Hindlimb muscle (tissue), 1 donor: Measurements from ENCODE around the gene PARD3. TPM values are rescaled to one million over a fixed set of nuclear protein-coding genes. Genes with fewer than 3 reads are reported as not detected.
"Not testable (repeated sequence)": the region's sequence is repeated elsewhere in the genome, so short reads cannot be mapped to it uniquely, and the experiment has no call there.

Source experiments
- DNase-seq: peaks from one replicate; pipeline ENCODE4 v3.0.0-alpha.2; 2013
- polyA plus RNA-seq: library from polyadenylated mRNA; unstranded; fragments of 120-200 nt; gene quantifications from one replicate; pipeline ENCODE4 v1.2.1, GENCODE V29; 2013; ENCODE audit not compliant: insufficient read length

PARD3 gene
- polyA plus RNA-seq, 1 donor = 40.7 TPM

DNA sequence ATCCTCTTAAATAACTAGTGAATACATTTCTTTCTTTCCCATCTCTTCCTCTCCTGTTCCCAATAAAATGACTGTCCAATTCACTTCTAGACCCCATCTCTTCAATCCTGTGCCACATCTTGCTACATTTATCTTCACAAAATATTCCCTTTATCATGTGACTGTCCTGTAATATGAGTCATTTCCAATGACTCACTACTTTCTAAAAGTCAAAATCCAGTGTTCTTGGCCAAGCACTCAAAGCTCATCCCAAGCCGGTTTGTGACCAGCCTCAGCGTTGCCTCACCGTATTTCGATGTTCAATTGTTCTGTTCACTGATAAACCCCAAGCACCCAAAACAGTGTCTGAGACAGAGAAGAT is 104.7 kb downstream of the PARD3 start:
- DNase-seq = no peak

DNA sequence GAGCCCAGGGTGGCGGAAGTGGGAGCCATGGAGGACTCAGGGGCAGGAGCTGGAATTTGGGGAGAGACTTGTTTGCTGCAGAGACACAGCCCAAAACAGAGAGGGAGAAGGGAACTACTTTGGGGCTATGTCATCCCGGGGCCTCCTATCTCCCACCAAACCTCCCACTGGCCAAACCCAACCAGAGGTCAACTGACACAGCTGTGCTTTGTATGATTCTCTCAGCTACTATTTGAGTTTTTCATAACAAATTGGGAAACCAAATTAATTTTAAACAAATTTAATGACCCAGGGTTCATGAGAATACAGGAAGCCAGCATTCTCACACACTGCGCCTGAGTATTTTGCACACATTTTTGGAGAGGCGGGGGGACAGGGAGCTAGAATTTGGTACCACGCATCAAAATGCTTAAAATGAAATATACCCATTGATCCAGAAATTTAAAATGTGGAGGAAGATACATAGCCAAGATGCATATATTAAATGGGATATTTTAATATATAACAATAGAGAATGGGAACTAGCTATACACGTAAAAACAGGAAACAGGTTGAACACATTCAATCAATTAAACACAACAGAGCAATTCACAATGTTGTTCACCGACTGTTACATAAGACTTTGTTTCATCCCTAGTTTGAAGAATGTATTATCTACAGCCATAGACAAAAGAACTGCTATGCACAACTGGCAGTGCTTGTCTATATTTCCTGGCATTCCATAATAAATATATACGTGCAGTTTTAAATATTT is 105.3 kb downstream of the PARD3 start:
- DNase-seq = no peak

DNA sequence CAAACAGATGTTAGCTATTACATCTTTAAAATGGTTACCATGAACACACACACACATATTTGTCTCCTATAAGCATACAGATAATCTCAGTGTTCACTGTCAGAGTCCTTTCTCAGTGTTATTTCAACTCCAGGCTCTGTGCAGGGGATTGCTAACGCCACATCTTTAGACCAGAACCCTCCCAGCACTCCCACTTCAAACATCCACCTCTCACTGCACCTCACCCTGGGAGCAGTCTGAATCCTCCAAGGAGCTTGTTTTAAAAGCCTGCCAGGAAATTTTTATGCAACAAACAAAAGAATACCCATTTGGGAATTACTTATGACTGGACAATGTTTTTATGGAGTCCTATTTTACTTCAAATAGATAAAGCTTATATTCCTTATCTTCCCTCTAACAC is 107.4 kb downstream of the PARD3 start:
- DNase-seq = no peak

DNA sequence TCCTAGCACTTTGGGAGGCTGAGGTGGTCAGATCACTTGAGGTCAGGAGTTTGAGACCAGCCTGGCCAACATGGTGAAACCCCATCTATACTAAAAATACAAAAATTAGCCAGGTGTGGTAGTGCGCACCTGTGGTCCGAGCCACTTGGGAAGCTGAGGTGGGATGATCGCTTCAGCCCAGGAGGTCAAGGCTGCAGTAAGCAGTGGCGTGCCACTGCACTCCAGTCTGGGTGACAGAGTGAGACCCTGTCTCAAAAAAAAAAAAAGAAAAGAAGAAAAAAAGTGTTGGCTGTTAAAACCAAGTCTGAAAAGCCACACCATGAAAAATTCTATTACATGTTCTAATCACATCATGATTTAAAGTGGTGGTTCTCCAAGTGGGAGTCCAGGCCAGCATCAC is 108.1 kb downstream of the PARD3 start:
- not testable (repeated sequence) for DNase-seq

DNA sequence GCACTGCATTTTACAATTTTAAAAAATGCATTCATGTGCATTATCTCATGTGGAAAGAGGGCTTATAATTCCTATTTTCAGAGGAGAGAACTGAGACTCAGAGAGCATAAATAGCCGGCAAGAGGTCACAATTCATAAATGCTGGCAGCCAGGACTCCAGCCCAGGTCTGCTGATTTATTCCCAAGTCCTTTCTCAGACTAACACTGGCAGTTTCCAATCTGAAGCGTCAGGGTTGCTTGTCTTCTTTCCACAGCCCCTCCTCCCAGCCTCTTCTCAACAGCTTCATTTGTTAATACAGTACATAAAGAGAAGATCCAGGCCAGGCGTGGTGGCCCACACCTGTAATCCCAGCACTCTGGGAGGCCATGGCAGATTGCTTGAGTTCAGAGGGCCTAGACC is 108.9 kb downstream of the PARD3 start:
- DNase-seq = no peak

DNA sequence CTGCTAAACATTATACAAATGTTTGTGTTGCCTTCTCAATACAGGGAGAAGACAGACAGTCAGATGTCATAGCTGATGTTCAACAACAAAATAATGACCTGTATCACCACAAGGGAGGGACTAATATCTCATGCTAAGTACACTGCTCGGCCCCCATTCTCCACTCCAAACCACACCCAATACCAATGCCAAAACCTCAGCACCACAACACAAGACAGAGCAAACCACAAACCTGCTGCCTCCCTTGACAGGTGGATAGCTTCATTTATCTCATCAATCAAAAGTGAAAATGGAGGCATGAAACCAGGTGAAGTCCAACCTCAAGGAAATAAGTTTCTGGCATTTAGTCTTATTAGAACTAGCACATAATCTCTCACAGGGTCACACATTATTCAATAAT is 109.5 kb downstream of the PARD3 start:
- DNase-seq = no peak

DNA sequence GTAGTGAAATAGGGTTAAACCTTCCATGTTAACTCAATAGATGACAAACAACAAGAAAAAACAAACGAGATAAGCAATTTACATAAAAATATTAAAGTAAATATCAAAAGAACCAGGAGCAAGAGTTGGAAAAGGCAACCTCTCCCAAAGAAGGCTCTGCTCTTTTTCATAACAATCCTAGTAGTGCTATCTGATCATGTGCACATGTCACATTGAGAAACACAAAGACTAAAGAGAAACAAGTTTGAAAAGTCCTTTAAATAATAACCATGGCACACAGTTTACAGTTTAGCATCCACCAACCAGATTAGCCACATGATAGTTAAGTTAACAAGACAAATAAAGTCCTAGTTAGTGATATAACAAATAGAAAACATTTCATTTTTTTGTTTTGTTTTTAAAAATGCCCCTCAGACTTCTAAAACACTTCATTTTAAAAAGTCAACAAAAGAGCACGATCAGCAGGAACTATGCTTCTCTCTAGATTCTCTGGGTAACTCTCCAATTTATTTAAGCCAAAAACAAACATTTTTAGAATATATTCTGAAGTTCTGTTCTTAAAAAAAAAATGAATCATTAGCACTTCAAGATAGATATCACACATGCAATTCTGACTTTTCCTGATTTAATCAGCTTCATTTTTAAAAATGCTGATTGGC is 110.4 kb downstream of the PARD3 start:
- DNase-seq = no peak

DNA sequence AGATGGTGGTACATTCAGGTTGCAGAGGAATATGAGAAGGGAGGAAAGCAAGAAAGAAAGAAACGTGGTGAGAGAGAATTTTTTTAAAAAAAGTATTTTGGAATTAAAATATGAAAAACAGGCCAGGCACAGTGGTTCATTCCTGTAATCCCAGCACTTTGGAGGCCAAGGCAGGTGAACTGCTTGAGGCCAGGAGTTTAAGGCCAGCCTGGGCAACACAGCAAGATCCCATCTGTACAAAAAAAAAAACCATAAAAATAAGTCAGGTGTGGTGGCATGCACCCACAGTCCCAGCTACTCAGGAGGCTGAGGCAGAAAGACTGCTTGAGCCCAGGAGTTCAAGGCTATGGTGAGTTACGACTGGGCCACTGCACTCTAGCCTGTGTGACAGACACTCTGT is 112.1 kb downstream of the PARD3 start:
- DNase-seq = no peak

DNA sequence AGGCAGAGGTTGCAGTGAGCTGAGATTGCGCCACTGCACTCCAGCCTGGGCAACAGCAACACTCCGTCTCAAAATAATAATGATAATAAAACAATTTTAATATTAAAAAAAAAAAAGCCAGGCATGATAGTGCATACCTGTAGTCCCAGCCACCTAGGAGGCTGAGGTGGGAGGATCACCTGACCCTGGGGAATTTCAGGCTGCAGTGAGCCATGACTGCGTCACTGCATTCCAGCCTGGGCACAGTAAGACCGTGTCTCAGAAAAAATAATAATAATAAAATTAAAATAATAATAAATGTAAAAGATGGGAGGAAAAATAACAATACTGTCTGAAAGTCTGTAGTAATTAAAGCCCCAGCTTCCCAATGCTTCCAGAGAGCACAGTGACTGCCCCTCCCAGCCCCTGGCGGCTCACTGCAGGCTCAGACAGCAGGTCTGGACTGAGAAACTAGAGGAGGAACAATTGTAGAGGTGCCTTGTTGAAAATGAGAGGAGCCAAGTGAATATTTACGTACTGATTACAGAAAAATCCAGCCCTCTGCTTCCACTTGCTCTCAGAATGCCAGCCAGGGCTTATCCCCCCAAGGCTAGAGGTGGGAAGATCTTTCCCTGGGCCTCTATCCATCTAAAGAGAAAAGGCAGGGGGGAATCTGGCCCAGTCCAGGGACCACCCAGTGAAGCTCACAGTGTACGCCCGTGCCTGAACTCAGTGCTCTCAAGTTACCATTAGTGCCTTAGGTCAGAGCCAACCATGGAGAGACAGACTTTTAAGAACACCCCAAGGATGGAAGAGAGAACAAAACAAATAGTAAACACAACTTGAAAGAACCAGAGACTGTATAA is 112.8 kb downstream of the PARD3 start:
- DNase-seq = no peak

DNA sequence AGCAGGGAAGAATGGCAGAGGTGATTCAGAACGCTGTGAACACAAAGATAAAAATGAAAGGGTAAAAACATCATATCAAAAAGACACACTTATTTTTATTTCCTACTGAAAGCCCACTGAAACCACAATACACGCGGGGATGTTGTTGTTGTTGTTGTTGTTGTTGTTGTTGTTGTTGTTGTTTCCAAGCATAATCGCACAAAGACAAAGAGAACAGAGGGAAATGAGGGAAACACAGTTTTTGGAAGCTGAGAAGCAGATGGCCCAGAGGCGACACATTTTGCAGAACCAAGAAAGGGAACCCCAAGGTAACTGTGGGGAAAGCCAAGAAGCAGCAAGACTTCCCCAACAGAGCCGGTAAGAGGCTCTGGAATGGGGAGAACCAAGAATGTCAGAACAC is 113.9 kb downstream of the PARD3 start:
- no peak for DNase-seq

DNA sequence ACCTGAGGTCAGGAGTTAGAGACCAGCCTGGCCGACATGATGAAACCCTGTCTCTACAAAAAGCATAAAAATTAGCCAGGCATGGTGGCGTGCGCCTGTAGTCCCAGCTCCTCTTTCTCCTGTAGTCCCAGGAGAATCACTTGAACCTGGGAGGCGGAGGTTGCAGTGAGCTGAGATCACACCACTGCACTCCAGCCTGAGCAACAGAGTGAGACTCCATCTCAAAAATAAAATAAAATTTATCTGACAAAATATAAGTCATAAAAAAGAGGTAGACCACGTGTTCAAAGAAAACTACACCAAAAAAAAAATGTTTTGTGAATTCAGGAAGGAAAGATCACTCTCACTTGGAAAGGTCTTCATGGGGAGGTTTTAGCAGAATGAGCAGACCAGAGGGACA is 114.3 kb downstream of the PARD3 start:
- DNase-seq = not testable (repeated sequence)

DNA sequence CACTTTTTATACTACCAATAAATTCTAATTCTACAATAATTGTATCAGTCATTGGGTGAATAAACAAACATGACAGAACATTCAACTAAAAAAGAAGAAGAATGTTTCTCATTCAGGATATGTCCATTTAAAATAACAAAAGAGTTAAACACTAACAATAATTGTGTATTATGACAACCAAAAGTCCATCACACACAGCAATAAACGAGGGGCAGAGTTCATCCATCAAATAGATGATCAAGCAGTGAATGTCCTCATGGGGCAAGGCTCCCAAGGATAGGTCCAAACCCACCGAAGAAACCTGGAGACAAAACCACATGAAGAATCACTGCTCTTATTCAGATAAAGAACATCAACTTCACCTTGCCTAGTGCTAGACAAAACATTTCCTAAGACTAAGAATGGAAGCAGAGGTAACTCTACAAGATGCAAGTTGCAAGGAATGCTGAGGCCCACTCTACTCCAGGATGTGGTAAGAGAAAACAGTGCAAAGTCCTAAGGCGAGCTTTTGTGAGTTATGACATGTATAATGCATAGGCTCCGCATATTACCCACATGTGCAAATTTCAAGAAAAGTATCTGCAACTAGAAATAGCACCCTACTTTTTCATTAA is 115.1 kb downstream of the PARD3 start:
- no peak for DNase-seq

DNA sequence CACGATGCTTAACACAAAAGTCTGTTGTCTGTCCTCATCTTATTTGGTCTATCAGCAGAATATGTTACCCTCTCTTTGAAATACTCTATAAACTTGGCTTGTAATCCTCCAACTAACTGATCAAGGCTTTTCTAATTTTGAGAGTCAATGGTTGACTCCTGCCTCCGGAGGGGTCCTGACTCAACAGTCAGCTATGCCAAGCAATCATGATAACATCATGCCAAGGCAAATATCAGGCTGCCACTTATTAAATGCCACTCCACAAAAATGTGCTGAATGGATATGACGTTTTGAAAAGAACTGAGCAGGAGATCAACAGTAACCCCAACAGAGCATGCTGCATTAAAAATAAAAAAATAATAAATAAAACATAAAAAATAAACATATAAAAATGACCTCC is 116.1 kb downstream of the PARD3 start:
- DNase-seq = no peak

DNA sequence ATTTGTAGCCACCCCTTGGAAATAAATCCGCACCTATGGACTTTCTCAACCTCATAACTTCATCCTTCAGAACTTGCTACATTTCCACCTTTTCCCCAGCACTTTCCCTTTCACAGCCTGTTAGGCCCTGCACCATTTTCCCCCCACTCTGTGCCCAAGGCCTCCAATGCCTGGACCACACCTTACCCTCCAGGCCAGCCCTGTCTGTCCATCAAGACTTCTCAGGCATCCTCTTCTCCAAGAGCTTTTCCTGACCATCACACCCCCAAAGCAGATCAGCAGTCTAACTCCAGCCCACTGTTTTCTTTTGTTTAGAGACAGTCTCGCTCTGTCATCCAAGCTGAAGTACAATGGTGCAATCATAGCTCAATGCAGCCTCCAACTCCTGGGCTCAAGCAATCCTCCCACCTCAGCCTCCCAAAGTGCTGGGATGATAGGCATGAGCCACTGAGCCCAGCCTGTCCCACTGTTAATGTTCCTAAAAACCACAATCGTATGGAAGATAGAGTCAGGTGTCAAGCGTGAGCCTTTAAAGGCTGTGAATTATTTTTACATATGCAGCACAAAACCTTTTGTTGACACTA is 116.8 kb downstream of the PARD3 start:
- DNase-seq = no peak

DNA sequence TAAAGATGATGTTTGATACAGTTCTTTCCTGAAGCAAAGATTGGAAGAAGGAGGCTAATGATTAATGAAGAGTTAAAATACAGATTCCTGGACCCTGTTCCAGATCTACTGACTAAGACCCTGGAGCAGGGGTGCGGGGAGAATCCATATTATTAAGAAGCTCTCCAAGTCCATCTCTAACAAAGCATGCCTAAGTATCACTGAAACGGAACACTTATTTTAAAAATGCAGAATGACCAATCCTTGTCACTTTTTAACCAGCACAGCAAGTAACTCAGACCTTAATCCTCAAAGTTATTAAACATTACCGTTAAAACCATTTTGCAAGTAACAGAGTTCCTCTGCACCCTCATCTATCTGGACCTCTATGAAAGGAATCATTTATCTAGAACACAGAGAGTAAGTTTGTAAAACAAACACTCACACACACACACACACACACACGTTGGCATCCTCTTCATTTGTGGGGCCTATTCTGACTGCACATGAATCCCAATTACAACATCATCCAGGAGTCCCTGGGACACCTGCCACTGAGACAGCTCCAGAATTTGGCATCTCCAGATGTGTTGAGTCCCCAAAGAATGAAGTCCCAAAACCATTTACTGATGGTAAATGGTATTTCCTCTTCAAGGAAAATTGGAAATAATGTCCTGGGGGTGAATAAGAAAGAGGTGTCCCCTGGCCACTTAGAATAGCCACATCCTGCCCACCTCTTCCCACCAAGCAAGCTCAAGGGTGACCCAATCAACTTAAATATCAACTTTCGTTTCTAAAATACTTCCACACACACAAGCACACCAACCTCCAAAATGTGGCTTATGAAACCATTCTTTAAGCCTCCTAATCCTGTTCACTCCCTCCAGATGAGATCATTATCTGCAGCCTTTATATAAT is 117.5 kb downstream of the PARD3 start:
- no peak for DNase-seq

DNA sequence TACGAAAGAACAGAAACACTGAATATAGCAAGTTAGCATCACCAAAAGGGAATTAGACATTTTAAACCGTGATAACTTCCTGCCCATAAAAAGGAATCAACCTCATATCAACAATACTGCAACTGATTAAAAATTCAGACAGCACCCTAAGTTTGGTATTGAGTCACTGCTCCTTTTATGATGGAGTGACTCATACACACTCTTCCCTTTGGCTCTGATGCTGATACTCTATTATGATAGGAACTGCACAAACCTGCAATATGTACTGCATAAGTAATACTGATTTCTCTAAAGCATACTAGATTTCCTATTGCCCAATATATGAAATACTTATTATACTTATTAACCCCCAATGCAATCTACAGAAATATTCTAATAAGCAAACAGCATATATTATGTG is 118.7 kb downstream of the PARD3 start:
- no peak for DNase-seq

DNA sequence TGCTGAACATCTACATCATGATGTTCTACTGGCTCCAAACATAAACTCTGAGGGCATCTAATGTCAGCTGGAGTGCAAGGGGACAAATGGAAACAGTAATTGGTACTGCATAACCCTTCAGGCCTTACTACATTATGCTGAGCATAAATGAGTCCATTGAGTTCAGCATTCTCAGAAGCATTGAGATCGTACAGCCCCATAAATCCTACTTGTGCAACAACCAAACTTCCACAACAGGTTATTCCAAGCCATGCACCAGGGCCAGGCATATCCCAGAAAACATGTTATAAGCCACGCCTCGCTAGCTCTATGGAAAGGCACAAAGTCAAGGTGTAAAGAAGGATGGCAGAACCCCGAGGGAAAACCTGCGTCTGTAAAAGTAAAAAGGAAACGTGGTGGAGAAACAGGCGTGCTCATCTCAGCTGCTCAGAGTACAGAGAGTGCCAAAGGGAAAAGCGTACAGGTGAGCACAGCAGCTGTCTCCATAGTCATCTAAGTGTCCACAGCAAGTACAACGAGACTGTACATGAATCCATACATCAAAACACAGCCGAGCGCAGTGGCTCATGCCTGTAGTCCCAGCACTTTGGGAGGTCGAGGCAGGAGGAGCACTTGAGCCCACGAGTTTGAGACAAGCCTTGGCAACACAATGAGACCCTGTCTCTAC is 124.6 kb downstream of the PARD3 start:
- DNase-seq = no peak

DNA sequence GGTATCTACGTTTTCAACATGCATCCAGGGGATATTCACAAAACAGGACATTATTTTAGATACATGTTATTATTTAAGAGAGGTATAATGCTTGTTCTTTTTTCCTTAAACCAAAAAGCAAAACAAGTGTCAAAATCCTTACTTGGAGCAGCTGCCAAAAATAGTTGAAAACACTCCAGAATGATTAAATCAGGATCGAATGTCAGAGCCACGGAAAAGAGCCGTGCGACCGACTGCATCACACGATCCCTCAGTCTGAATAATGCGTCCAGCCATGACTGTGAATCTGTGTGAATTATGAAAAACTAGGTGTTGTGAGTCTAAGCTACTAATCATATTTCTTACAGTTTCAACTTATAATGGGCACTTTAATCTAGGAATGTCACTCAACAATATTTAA is 126.0 kb downstream of the PARD3 start:
- DNase-seq = no peak

DNA sequence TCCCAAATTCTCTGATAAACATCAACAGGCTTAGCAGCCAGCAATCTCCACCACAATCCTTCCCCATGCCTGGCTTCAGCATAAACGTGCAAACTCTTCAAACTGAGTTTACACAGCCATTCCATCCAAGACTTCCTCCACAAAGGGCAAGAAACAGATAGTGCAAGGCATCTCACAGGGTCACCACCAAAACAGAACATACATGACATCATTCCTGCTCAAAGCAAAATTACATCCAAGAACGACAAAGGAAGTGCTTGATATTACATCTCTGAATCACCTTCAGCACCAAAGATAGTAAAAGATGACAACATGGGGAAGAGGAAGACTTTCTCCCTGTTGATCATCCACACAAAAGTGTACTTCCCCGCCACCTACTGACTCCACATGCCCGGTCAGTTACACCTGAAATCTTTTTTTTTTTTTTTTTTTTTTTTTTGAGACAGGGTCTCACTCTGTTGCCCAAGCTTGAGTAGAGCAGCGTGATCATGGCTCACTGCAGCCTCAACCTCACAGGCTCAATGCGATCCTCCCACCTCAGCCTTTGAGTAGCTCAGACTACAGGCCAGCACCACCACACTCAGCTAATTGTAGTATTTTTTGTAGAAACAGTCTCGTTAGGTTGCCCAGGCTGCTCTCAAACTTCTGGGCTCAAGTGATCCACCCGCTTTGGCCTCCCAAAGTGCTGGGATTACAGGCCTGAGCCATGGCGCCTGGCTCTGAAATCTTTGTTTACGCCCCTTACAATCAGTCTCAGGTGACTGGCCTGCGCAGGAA is 127.5 kb downstream of the PARD3 start:
- no peak for DNase-seq

DNA sequence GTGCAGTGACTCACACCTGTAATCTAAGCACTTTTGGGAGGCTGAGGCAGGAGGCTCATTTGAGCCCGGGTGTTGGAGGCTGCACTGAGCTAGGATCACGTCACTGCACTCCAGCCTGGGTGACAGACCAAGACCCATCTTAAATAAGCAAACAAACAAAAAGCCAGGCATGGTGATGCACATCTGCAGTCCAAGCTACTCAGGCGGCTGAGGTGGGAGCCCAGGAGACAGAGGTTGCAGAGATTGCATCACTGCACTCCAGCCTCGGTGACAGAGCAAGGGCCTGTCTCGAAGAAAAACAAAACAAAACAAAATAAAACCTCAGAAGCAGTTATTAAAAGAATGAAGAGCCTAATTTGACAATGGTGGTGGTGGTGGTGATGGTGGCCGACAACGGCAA is 132.5 kb downstream of the PARD3 start:
- DNase-seq = no peak
